ENCODE measurements around the gene NRCAM. TPM values are rescaled to one million over a fixed set of nuclear protein-coding genes. Genes with fewer than 3 reads are reported as not detected.

Gene NRCAM
- total RNA-seq, 5 donors from 2014 or later (not counting 1 experiment from before 2014, with no cell fraction given): 3.1 to 10.7 (median 5.0) TPM

GRCh38 chr7:108222236-108222892 lies 233.9 kb downstream of the NRCAM start:
- ChIA-PET POLR2A (no interaction called here), CTCF (no interaction called here)
- Histone ChIP-seq H3K4me3 (ENCODE audit: control insufficient read depth in 1 of 2, extremely low read depth in 1 of 2, low read length in 1 of 2) (no peak overlapping the region), H3K27ac (ENCODE audit: low read length) (no peak overlapping the region), H3K4me1 (ENCODE audit: control insufficient read depth in 1 of 2, extremely low read depth in 1 of 2, insufficient read depth in 2 of 2, low read length in 2 of 2) (no peaks in the 10 kb centered on the region), H3K27me3 (replicated peaks in 1 of 2; ENCODE audit: control insufficient read depth in 2 of 2, extremely low read depth in 1 of 2, insufficient read depth in 2 of 2, low read length in 1 of 2) (peaks cover 0 to 7% of the 10 kb centered on the region in 2 experiments), H3K36me3 (ENCODE audit: control insufficient read depth in 2 of 2, extremely low read depth in 1 of 2, insufficient read depth in 1 of 2, low read length in 1 of 2) (no peaks in the 10 kb centered on the region), H3K9me3 (no peaks in the 10 kb centered on the region)
- 78% methylated on average over 4 of the region's 7 CpGs for WGBS (ENCODE audit: insufficient coverage)
- no peak overlapping the region for H3K27ac Mint-ChIP-seq
- ATAC-seq (replicated peaks in 1 of 4) (no peak), DNase-seq (no peak)
- no peaks in the 10 kb centered on the region for H3K36me3 Mint-ChIP-seq
- H3K9me3 Mint-ChIP-seq: no peaks in the 10 kb centered on the region
- H3K27me3 Mint-ChIP-seq: peaks cover 0 to 11% of the 10 kb centered on the region in 2 donors
- no peak overlapping the region for H3K4me3 Mint-ChIP-seq
- no peaks in the 10 kb centered on the region for H3K4me1 Mint-ChIP-seq

GRCh38 chr7:108211382-108212201 lies 244.6 kb downstream of the NRCAM start:
- no peaks in the 10 kb centered on the region for H3K4me1 Mint-ChIP-seq
- ChIA-PET POLR2A (no interaction called here), CTCF (no interaction called here)
- no peak overlapping the region for H3K27ac ChIP-seq (ENCODE audit: low read length)
- DNase-seq: peak in 2 of 35 experiments; percentile 2 to 3
- H3K27ac Mint-ChIP-seq: no peak overlapping the region
- H3K4me3 ChIP-seq (ENCODE audit: control insufficient read depth in 1 of 2, extremely low read depth in 1 of 2, low read length in 1 of 2): no peak overlapping the region
- H3K27me3 Mint-ChIP-seq: no peaks in the 10 kb centered on the region
- 100% methylated on average over 2 of the region's 7 CpGs for WGBS (ENCODE audit: insufficient coverage)
- no peaks in the 10 kb centered on the region for H3K9me3 Mint-ChIP-seq
- ATAC-seq (replicated peaks in 1 of 4): no peak
- no peaks in the 10 kb centered on the region for H3K9me3 ChIP-seq
- no peaks in the 10 kb centered on the region for H3K36me3 ChIP-seq (ENCODE audit: control insufficient read depth in 2 of 2, extremely low read depth in 1 of 2, insufficient read depth in 1 of 2, low read length in 1 of 2)
- peaks cover 0 to 3% of the 10 kb centered on the region in 2 experiments for H3K27me3 ChIP-seq (replicated peaks in 1 of 2; ENCODE audit: control insufficient read depth in 2 of 2, extremely low read depth in 1 of 2, insufficient read depth in 2 of 2, low read length in 1 of 2)
- no peak overlapping the region for H3K4me3 Mint-ChIP-seq
- no peaks in the 10 kb centered on the region for H3K36me3 Mint-ChIP-seq
- H3K4me1 ChIP-seq (ENCODE audit: control insufficient read depth in 1 of 2, extremely low read depth in 1 of 2, insufficient read depth in 2 of 2, low read length in 2 of 2): no peaks in the 10 kb centered on the region

GRCh38 chr7:108210796-108211195 lies 245.4 kb downstream of the NRCAM start:
- Histone ChIP-seq H3K9me3 (no peaks in the 10 kb centered on the region), H3K27ac (ENCODE audit: low read length) (no peak overlapping the region), H3K4me3 (ENCODE audit: control insufficient read depth in 1 of 2, extremely low read depth in 1 of 2, low read length in 1 of 2) (no peak overlapping the region), H3K4me1 (ENCODE audit: control insufficient read depth in 1 of 2, extremely low read depth in 1 of 2, insufficient read depth in 2 of 2, low read length in 2 of 2) (no peaks in the 10 kb centered on the region), H3K27me3 (replicated peaks in 1 of 2; ENCODE audit: control insufficient read depth in 2 of 2, extremely low read depth in 1 of 2, insufficient read depth in 2 of 2, low read length in 1 of 2) (peaks cover 0 to 3% of the 10 kb centered on the region in 2 experiments), H3K36me3 (ENCODE audit: control insufficient read depth in 2 of 2, extremely low read depth in 1 of 2, insufficient read depth in 1 of 2, low read length in 1 of 2) (no peaks in the 10 kb centered on the region)
- Mint-ChIP-seq H3K27ac (no peak overlapping the region), H3K9me3 (no peaks in the 10 kb centered on the region), H3K4me3 (no peak overlapping the region), H3K36me3 (no peaks in the 10 kb centered on the region), H3K4me1 (no peaks in the 10 kb centered on the region), H3K27me3 (no peaks in the 10 kb centered on the region)
- POLR2A ChIA-PET: no interaction called here
- ATAC-seq (replicated peaks in 1 of 4): no peak
- CTCF ChIA-PET: no interaction called here
- DNase-seq: no peak
- 86% methylated on average over 3 of the region's 3 CpGs for WGBS (ENCODE audit: insufficient coverage)

- Histone ChIP-seq H3K36me3 (ENCODE audit: control insufficient read depth in 2 of 2, extremely low read depth in 1 of 2, insufficient read depth in 1 of 2, low read length in 1 of 2) (no peaks in the 10 kb centered on the region), H3K27me3 (replicated peaks in 1 of 2; ENCODE audit: control insufficient read depth in 2 of 2, extremely low read depth in 1 of 2, insufficient read depth in 2 of 2, low read length in 1 of 2) (no peaks in the 10 kb centered on the region), H3K9me3 (no peaks in the 10 kb centered on the region), H3K27ac (ENCODE audit: low read length) (no peak overlapping the region), H3K4me3 (ENCODE audit: control insufficient read depth in 1 of 2, extremely low read depth in 1 of 2, low read length in 1 of 2) (no peak overlapping the region), H3K4me1 (ENCODE audit: control insufficient read depth in 1 of 2, extremely low read depth in 1 of 2, insufficient read depth in 2 of 2, low read length in 2 of 2) (no peaks in the 10 kb centered on the region)
- Mint-ChIP-seq H3K9me3 (no peaks in the 10 kb centered on the region), H3K27me3 (peaks cover 0 to 3% of the 10 kb centered on the region in 2 donors), H3K4me3 (no peak overlapping the region), H3K36me3 (no peaks in the 10 kb centered on the region), H3K4me1 (no peaks in the 10 kb centered on the region), H3K27ac (no peak overlapping the region)
- ATAC-seq (replicated peaks in 1 of 4): no peak
- ChIA-PET POLR2A (interaction anchor here in 1 of 2 donors (0.6 kb wide), 1 partner anchor 15 kb away, joined by 4 read pairs; no protein-coding TSS in a partner anchor), CTCF (no interaction called here)
- no peak for DNase-seq
These were observed 250.9 kb downstream of the NRCAM start for GRCh38 chr7:108205311-108205710.

- no peak overlapping the region for H3K27ac Mint-ChIP-seq
- Histone ChIP-seq H3K4me3 (ENCODE audit: control insufficient read depth in 1 of 2, extremely low read depth in 1 of 2, low read length in 1 of 2) (no peak overlapping the region), H3K27ac (ENCODE audit: low read length) (no peak overlapping the region), H3K36me3 (ENCODE audit: control insufficient read depth in 2 of 2, extremely low read depth in 1 of 2, insufficient read depth in 1 of 2, low read length in 1 of 2) (no peaks in the 10 kb centered on the region), H3K4me1 (ENCODE audit: control insufficient read depth in 1 of 2, extremely low read depth in 1 of 2, insufficient read depth in 2 of 2, low read length in 2 of 2) (no peaks in the 10 kb centered on the region), H3K9me3 (no peaks in the 10 kb centered on the region), H3K27me3 (replicated peaks in 1 of 2; ENCODE audit: control insufficient read depth in 2 of 2, extremely low read depth in 1 of 2, insufficient read depth in 2 of 2, low read length in 1 of 2) (no peaks in the 10 kb centered on the region)
- no peak for DNase-seq
- CTCF ChIA-PET: no interaction called here
- no peak for ATAC-seq (replicated peaks in 1 of 4)
- H3K27me3 Mint-ChIP-seq: peaks cover 0 to 3% of the 10 kb centered on the region in 2 donors
- H3K9me3 Mint-ChIP-seq: no peaks in the 10 kb centered on the region
- H3K4me3 Mint-ChIP-seq: no peak overlapping the region
- no peaks in the 10 kb centered on the region for H3K36me3 Mint-ChIP-seq
- no peaks in the 10 kb centered on the region for H3K4me1 Mint-ChIP-seq
- 63% methylated on average over 7 of the region's 8 CpGs for WGBS (ENCODE audit: insufficient coverage)
- POLR2A ChIA-PET: no interaction called here
These were observed 251.9 kb downstream of the NRCAM start for GRCh38 chr7:108204281-108204796.

- Mint-ChIP-seq H3K9me3 (no peaks in the 10 kb centered on the region), H3K4me3 (no peak overlapping the region), H3K36me3 (no peaks in the 10 kb centered on the region), H3K4me1 (no peaks in the 10 kb centered on the region), H3K27me3 (peaks cover 0 to 3% of the 10 kb centered on the region in 2 donors), H3K27ac (no peak overlapping the region)
- WGBS (ENCODE audit: insufficient coverage): 17% methylated on average over 3 of the region's 5 CpGs
- H3K4me1 ChIP-seq (ENCODE audit: control insufficient read depth in 1 of 2, extremely low read depth in 1 of 2, insufficient read depth in 2 of 2, low read length in 2 of 2): no peaks in the 10 kb centered on the region
- H3K4me3 ChIP-seq (ENCODE audit: control insufficient read depth in 1 of 2, extremely low read depth in 1 of 2, low read length in 1 of 2): no peak overlapping the region
- ChIA-PET CTCF (interaction anchor here in 1 of 2 donors (0.5 kb wide), 1 partner anchor 24 kb away, joined by 3 read pairs; no protein-coding TSS in a partner anchor), POLR2A (interaction anchor here in 1 of 2 donors (0.7 kb wide), 1 partner anchor 165 kb away, joined by 3 read pairs; no protein-coding TSS in a partner anchor)
- no peaks in the 10 kb centered on the region for H3K27me3 ChIP-seq (replicated peaks in 1 of 2; ENCODE audit: control insufficient read depth in 2 of 2, extremely low read depth in 1 of 2, insufficient read depth in 2 of 2, low read length in 1 of 2)
- no peak overlapping the region for H3K27ac ChIP-seq (ENCODE audit: low read length)
- H3K36me3 ChIP-seq (ENCODE audit: control insufficient read depth in 2 of 2, extremely low read depth in 1 of 2, insufficient read depth in 1 of 2, low read length in 1 of 2): no peaks in the 10 kb centered on the region
- H3K9me3 ChIP-seq: no peaks in the 10 kb centered on the region
- ATAC-seq (replicated peaks in 1 of 4): no peak
- no peak for DNase-seq
These were observed 252.7 kb downstream of the NRCAM start for GRCh38 chr7:108203537-108203936.

Measured in T-cell (primary cell).